Measurements from ENCODE around the gene KBTBD2. TPM values are rescaled to one million over a fixed set of nuclear protein-coding genes. Genes with fewer than 3 reads are reported as not detected.

KBTBD2 gene
- total RNA-seq, 6 donors from 2014 or later: 19.0 to 53.1 (median 32.2) TPM

GRCh38 chr7:32872421-32872820, 19.1 kb downstream of the KBTBD2 start:
- Histone ChIP-seq H3K36me3 (peaks cover 6 to 73% (median 37%) of the 10 kb centered on the region in 4 donors), H3K9me3 (no peaks in the 10 kb centered on the region)
- no peak for ATAC-seq (ENCODE audit: low FRiP score in 2 of 2)

GRCh38 chr7:32871624-32872371, 19.8 kb downstream of the KBTBD2 start:
- WGBS, 2 donors: 79 to 82% methylated on average over 4 of the region's 4 CpGs
- Histone ChIP-seq H3K27me3 (no peaks in the 10 kb centered on the region), H3K27ac (no peak overlapping the region), H3K4me1 (peaks cover 12 to 14% (median 13%) of the 10 kb centered on the region in 4 donors), H3K9me3 (no peaks in the 10 kb centered on the region), H3K4me3 (no peak overlapping the region), H3K36me3 (peaks cover 6 to 76% (median 37%) of the 10 kb centered on the region in 4 donors)
- TF ChIP-seq CTCF (IDR thresholded peaks at IDR 0.05) (no peak), POLR2A (IDR thresholded peaks at IDR 0.05) (no peak), EP300 (IDR thresholded peaks at IDR 0.05) (no peak), POLR2AphosphoS5 (IDR thresholded peaks at IDR 0.05) (no peak)
- no peak for DNase-seq
- ATAC-seq (ENCODE audit: low FRiP score in 2 of 2): no peak

More at GRCh38 chr7:32872421-32872820, 19.1 kb downstream of the KBTBD2 start:
- WGBS, 2 donors: 85 to 86% methylated on average over 2 of the region's 2 CpGs
- Histone ChIP-seq H3K4me3 (no peak overlapping the region), H3K27me3 (no peaks in the 10 kb centered on the region), H3K27ac (no peak overlapping the region), H3K4me1 (peaks cover 19 to 20% (median 19%) of the 10 kb centered on the region in 4 donors)
- DNase-seq: no peak
- TF ChIP-seq POLR2A (IDR thresholded peaks at IDR 0.05) (no peak), CTCF (IDR thresholded peaks at IDR 0.05) (no peak), POLR2AphosphoS5 (IDR thresholded peaks at IDR 0.05) (no peak), EP300 (IDR thresholded peaks at IDR 0.05) (no peak)

GRCh38 chr7:32870298-32870697, 21.3 kb downstream of the KBTBD2 start:
- H3K4me1 ChIP-seq: peaks cover 5 to 9% (median 7%) of the 10 kb centered on the region in 4 donors
- H3K27me3 ChIP-seq: no peaks in the 10 kb centered on the region
- ATAC-seq (ENCODE audit: low FRiP score in 2 of 2) (no peak), DNase-seq (no peak)
- whole genome bisulfite sequencing, 2 donors: 86 to 87% methylated on average over 3 of the region's 3 CpGs
- no peak overlapping the region for H3K4me3 ChIP-seq
- TF ChIP-seq CTCF (IDR thresholded peaks at IDR 0.05) (no peak), POLR2A (IDR thresholded peaks at IDR 0.05) (no peak), EP300 (IDR thresholded peaks at IDR 0.05) (no peak), POLR2AphosphoS5 (IDR thresholded peaks at IDR 0.05) (no peak)
- peaks cover 6 to 78% (median 37%) of the 10 kb centered on the region in 4 donors for H3K36me3 ChIP-seq
- H3K9me3 ChIP-seq: no peaks in the 10 kb centered on the region
- no peak overlapping the region for H3K27ac ChIP-seq

GRCh38 chr7:32869716-32870115, 21.8 kb downstream of the KBTBD2 start:
- Histone ChIP-seq H3K4me3 (no peak overlapping the region), H3K36me3 (peaks cover 1 to 73% (median 32%) of the 10 kb centered on the region in 4 donors), H3K9me3 (no peaks in the 10 kb centered on the region), H3K27me3 (no peaks in the 10 kb centered on the region), H3K4me1 (peaks cover 5 to 9% (median 7%) of the 10 kb centered on the region in 4 donors), H3K27ac (no peak overlapping the region)
- DNase-seq (no peak), ATAC-seq (ENCODE audit: low FRiP score in 2 of 2) (no peak)
- TF ChIP-seq POLR2AphosphoS5 (IDR thresholded peaks at IDR 0.05) (no peak), CTCF (IDR thresholded peaks at IDR 0.05) (no peak)
- 95 to 98% methylated on average over 7 of the region's 7 CpGs for WGBS, 2 donors

GRCh38 chr7:32868116-32868515, 23.4 kb downstream of the KBTBD2 start:
- Histone ChIP-seq H3K9me3 (no peaks in the 10 kb centered on the region), H3K4me1 (peaks cover 5 to 9% (median 7%) of the 10 kb centered on the region in 4 donors), H3K36me3 (peaks cover 0 to 57% (median 20%) of the 10 kb centered on the region in 4 donors), H3K27me3 (no peaks in the 10 kb centered on the region), H3K27ac (no peak overlapping the region), H3K4me3 (no peak overlapping the region)
- 92 to 93% methylated on average over 4 of the region's 4 CpGs for WGBS, 2 donors
- TF ChIP-seq POLR2AphosphoS5 (IDR thresholded peaks at IDR 0.05) (no peak), CTCF (IDR thresholded peaks at IDR 0.05) (no peak), EP300 (IDR thresholded peaks at IDR 0.05) (no peak), POLR2A (IDR thresholded peaks at IDR 0.05) (no peak)
- ATAC-seq (ENCODE audit: low FRiP score in 2 of 2) (no peak), DNase-seq (no peak)
